GM10248 (cell line): Measurements from ENCODE around the gene ADAMTS12.

Experiments used
- CTCF ChIA-PET: fragments of 300-600 bp; sonication (Branson Sonifier 250); formaldehyde crosslinking; extraction: SDS; loops from one replicate; lab custom pipeline; 2021; ENCODE audit warnings: antibody characterized with exemption; lab: Yijun Ruan, JAX
- POLR2A ChIA-PET: fragments of 350-650 bp; sonication (Branson Sonifier 250); formaldehyde crosslinking; extraction: SDS; loops from one replicate; lab custom pipeline; 2020; ENCODE audit warnings: antibody characterized with exemption; lab: Yijun Ruan, JAX
- DNase-seq: peaks from one replicate; pipeline ENCODE4 v3.0.0; 2012; ENCODE audit errors: extremely low spot score
- TF ChIP-seq, protein P1 (sequence below): IDR thresholded peaks from 2 replicates; pipeline ENCODE4 v1.5.1; 2012; ENCODE audit warnings: mild to moderate bottlenecking, low read depth; ENCODE audit errors: extremely low read depth, missing control alignments, control extremely low read depth

The ADAMTS12 gene

DNA sequence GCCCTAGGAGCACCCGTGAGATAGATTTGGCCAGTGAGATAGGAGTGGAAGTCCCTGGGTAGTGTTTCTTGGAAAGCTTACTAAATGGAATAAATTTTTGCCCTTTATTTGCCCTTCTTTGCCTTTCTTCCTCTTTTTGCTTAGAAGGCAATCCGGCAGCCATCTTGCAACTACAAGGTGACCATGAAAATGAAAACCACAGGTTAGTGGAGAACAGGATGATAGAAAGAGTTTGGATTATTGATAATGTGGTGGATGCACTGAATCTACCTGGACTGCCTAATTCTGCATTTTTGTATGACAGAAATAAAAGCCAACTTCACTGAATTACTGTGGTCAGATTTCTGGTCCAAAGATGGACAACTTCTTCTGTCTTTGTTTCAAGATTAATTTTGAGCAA is 417.8 kb downstream of the ADAMTS12 start:
- TF ChIP-seq, protein P1, sequence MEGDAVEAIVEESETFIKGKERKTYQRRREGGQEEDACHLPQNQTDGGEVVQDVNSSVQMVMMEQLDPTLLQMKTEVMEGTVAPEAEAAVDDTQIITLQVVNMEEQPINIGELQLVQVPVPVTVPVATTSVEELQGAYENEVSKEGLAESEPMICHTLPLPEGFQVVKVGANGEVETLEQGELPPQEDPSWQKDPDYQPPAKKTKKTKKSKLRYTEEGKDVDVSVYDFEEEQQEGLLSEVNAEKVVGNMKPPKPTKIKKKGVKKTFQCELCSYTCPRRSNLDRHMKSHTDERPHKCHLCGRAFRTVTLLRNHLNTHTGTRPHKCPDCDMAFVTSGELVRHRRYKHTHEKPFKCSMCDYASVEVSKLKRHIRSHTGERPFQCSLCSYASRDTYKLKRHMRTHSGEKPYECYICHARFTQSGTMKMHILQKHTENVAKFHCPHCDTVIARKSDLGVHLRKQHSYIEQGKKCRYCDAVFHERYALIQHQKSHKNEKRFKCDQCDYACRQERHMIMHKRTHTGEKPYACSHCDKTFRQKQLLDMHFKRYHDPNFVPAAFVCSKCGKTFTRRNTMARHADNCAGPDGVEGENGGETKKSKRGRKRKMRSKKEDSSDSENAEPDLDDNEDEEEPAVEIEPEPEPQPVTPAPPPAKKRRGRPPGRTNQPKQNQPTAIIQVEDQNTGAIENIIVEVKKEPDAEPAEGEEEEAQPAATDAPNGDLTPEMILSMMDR, result no peak
- ChIA-PET POLR2A (interaction anchor here (0.6 kb wide), 1 partner anchor 58 kb away, joined by 4 read pairs; no protein-coding TSS in a partner anchor), CTCF (no interaction called here)
- no peak for DNase-seq
